CD4-positive, alpha-beta T cell (primary cell): Measurements from ENCODE around the gene GAPT. TPM values are rescaled to one million over a fixed set of nuclear protein-coding genes. Genes with fewer than 3 reads are reported as not detected.

Experiments
- ATAC-seq: fragments of 200-7000 bp; cut with Tn5 transposase; one replicate; pipeline ENCODE4 v1.10.0; 2022; ENCODE audit warnings: mild to moderate bottlenecking; ENCODE audit not compliant: poor library complexity
- CTCF ChIA-PET: fragments of 350-600 bp; sonication (Branson Sonifier 250); formaldehyde crosslinking; loops from one replicate; lab custom pipeline; 2021; ENCODE audit warnings: antibody characterized with exemption, inconsistent platforms; lab: Charles Lee
- POLR2A ChIA-PET: fragments of 350-600 bp; sonication (Branson Sonifier 250); formaldehyde crosslinking; loops from one replicate; lab custom pipeline; 2021; ENCODE audit warnings: antibody characterized with exemption, inconsistent platforms; lab: Charles Lee
- DNase-seq, 14 experiments: peaks; one replicate each; pipeline ENCODE4 v3.0.0-alpha.2; 2013 to 2020; ENCODE audit warnings: mixed read lengths in 2 of 14
- H3K27ac ChIP-seq, 2 donors: one replicate each; pipeline versions ENCODE4 v1.5.1 to v1.7.0; 2013; ENCODE audit warnings: low read length in 2 of 2, low read depth in 1 of 2, mild to moderate bottlenecking in 1 of 2
- H3K27me3 ChIP-seq, 2 experiments: 1 replicate in 1 of 2; 2 replicates in 1 of 2; pipeline versions ENCODE4 v1.6.1 to v1.7.0; 2013; ENCODE audit warnings: low read length in 2 of 2, control low read depth in 1 of 2, mild to moderate bottlenecking in 1 of 2, moderate library complexity in 1 of 2; ENCODE audit not compliant: insufficient read depth in 2 of 2, control insufficient read depth in 1 of 2
- H3K36me3 ChIP-seq: one replicate; pipeline ENCODE4 v1.6.1; 2013; ENCODE audit warnings: low read length, control low read depth; ENCODE audit not compliant: insufficient read depth
- H3K4me1 ChIP-seq: one replicate; pipeline ENCODE4 v1.6.1; 2013; ENCODE audit warnings: low read length, control low read depth; ENCODE audit not compliant: insufficient read depth
- H3K4me3 ChIP-seq: one replicate; pipeline ENCODE4 v1.5.1; 2013; ENCODE audit warnings: mild to moderate bottlenecking, low read length, moderate library complexity
- H3K9me3 ChIP-seq, 2 experiments: 1 replicate in 1 of 2; 2 replicates in 1 of 2; pipeline versions ENCODE4 v1.6.1 to v1.7.0; 2013; ENCODE audit warnings: low read length in 2 of 2, mild to moderate bottlenecking in 2 of 2, control low read depth in 1 of 2, moderate library complexity in 1 of 2; ENCODE audit not compliant: control insufficient read depth in 1 of 2, insufficient read depth in 1 of 2
- H3K27ac Mint-ChIP-seq: one replicate; pipeline ENCODE4 v1.8.0; 2020; ENCODE audit warnings: mixed read lengths
- H3K27me3 Mint-ChIP-seq: one replicate; pipeline ENCODE4 v1.8.0; 2021; ENCODE audit warnings: mixed read lengths
- H3K36me3 Mint-ChIP-seq: one replicate; pipeline ENCODE4 v1.8.0; 2021; ENCODE audit warnings: low read depth, mixed read lengths
- H3K4me1 Mint-ChIP-seq: one replicate; pipeline ENCODE4 v1.8.0; 2021; ENCODE audit warnings: low read depth, mixed read lengths
- H3K4me3 Mint-ChIP-seq: one replicate; pipeline ENCODE4 v1.8.0; 2020; ENCODE audit warnings: mild to moderate bottlenecking, mixed read lengths
- H3K9me3 Mint-ChIP-seq: one replicate; pipeline ENCODE4 v1.8.0; 2020; ENCODE audit warnings: mixed read lengths
- intact Hi-C, 2 experiments: fragments of 100-400 bp; cut with DNase I in 1 of 2; cut with micrococcal nuclease in 1 of 2; formaldehyde crosslinking; loops; one replicate each; pipeline versions ENCODE4 v1.15.1 to v1.9.0; 2023 to 2025; cut with DNase I, micrococcal nuclease
- total RNA-seq, 174 experiments: library from RNA in 2 of 174; stranded (reverse) in 2 of 174; gene quantifications; one replicate each; pipeline ENCODE4 v1.2.3 and lab custom pipeline; 2021 to 2026
- TF ChIP-seq, protein P1 (sequence below): fragments of 200-600 bp; IDR thresholded peaks from one replicate; pipeline ENCODE4 v1.8.0; 2022; ENCODE audit warnings: antibody characterized with exemption, mild to moderate bottlenecking

Gene GAPT
- total RNA-seq, 2 experiments from 2014 or later = not detected

GRCh38 chr5:58498340-58498942, 7.2 kb downstream of the GAPT start:
- no peaks in the 10 kb centered on the region for H3K36me3 Mint-ChIP-seq
- no peaks in the 10 kb centered on the region for H3K36me3 ChIP-seq
- peaks cover 4% of the 10 kb centered on the region for H3K4me1 Mint-ChIP-seq
- peaks cover 20% of the 10 kb centered on the region for H3K27me3 Mint-ChIP-seq
- H3K9me3 ChIP-seq = no peaks in the 10 kb centered on the region
- ChIA-PET CTCF (no interaction called here), POLR2A (no interaction called here)
- no peaks in the 10 kb centered on the region for H3K9me3 Mint-ChIP-seq
- H3K4me3 Mint-ChIP-seq = no peak overlapping the region
- H3K4me3 ChIP-seq = no peak overlapping the region
- no peaks in the 10 kb centered on the region for H3K4me1 ChIP-seq
- TF ChIP-seq, protein P1, sequence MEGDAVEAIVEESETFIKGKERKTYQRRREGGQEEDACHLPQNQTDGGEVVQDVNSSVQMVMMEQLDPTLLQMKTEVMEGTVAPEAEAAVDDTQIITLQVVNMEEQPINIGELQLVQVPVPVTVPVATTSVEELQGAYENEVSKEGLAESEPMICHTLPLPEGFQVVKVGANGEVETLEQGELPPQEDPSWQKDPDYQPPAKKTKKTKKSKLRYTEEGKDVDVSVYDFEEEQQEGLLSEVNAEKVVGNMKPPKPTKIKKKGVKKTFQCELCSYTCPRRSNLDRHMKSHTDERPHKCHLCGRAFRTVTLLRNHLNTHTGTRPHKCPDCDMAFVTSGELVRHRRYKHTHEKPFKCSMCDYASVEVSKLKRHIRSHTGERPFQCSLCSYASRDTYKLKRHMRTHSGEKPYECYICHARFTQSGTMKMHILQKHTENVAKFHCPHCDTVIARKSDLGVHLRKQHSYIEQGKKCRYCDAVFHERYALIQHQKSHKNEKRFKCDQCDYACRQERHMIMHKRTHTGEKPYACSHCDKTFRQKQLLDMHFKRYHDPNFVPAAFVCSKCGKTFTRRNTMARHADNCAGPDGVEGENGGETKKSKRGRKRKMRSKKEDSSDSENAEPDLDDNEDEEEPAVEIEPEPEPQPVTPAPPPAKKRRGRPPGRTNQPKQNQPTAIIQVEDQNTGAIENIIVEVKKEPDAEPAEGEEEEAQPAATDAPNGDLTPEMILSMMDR = no peak
- H3K27ac ChIP-seq = no peak overlapping the region
- ATAC-seq (no peak), DNase-seq (no peak)
- no peak overlapping the region for H3K27ac Mint-ChIP-seq
- H3K27me3 ChIP-seq = peaks cover 0 to 3% of the 10 kb centered on the region in 2 experiments
- intact Hi-C loops = no loop called here

- Mint-ChIP-seq H3K4me3 (no peak overlapping the region), H3K36me3 (no peaks in the 10 kb centered on the region), H3K4me1 (peaks cover 4% of the 10 kb centered on the region), H3K27ac (no peak overlapping the region), H3K9me3 (no peaks in the 10 kb centered on the region), H3K27me3 (peaks cover 20% of the 10 kb centered on the region)
- Histone ChIP-seq H3K4me3 (no peak overlapping the region), H3K9me3 (no peaks in the 10 kb centered on the region), H3K36me3 (no peaks in the 10 kb centered on the region), H3K27ac (no peak overlapping the region), H3K27me3 (peaks cover 0 to 3% of the 10 kb centered on the region in 2 experiments), H3K4me1 (no peaks in the 10 kb centered on the region)
- POLR2A ChIA-PET = no interaction called here
- TF ChIP-seq, protein P1 = no peak
- ATAC-seq = no peak
- no peak for DNase-seq
- CTCF ChIA-PET = no interaction called here
- intact Hi-C loops = no loop called here
Measured at GRCh38 chr5:58499231-58499630, 8.0 kb downstream of the GAPT start.

- peaks cover 4% of the 10 kb centered on the region for H3K4me1 Mint-ChIP-seq
- H3K27me3 Mint-ChIP-seq = peaks cover 20% of the 10 kb centered on the region
- Histone ChIP-seq H3K9me3 (no peaks in the 10 kb centered on the region), H3K4me3 (no peak overlapping the region), H3K4me1 (no peaks in the 10 kb centered on the region), H3K36me3 (no peaks in the 10 kb centered on the region), H3K27me3 (peaks cover 0 to 3% of the 10 kb centered on the region in 2 experiments), H3K27ac (no peak overlapping the region)
- H3K4me3 Mint-ChIP-seq = no peak overlapping the region
- H3K9me3 Mint-ChIP-seq = no peaks in the 10 kb centered on the region
- no peak for ATAC-seq
- no peaks in the 10 kb centered on the region for H3K36me3 Mint-ChIP-seq
- ChIA-PET CTCF (no interaction called here), POLR2A (no interaction called here)
- DNase-seq = no peak
- TF ChIP-seq, protein P1 = no peak
- intact Hi-C loops = no loop called here
- no peak overlapping the region for H3K27ac Mint-ChIP-seq
Measured at GRCh38 chr5:58499941-58500340, 8.7 kb downstream of the GAPT start.
